KMS-11 (cell line): Measurements from ENCODE around the gene GPR153.

Experiments
- H2AFZ ChIP-seq: fragments of 200-600 bp; sonication (generic); 2 replicates; pipeline ENCODE4 v1.6.1; 2016; ENCODE audit warnings: antibody characterized with exemption, mixed run types, low read depth
- H3K27ac ChIP-seq: fragments of 200-600 bp; sonication (generic); 2 replicates; pipeline ENCODE4 v1.6.1; 2016; ENCODE audit warnings: mild to moderate bottlenecking, mixed run types
- H3K27me3 ChIP-seq: fragments of 200-600 bp; sonication (generic); 2 replicates; pipeline ENCODE4 v1.6.1; 2017; ENCODE audit warnings: mild to moderate bottlenecking, low read depth, mixed run types, moderate library complexity; ENCODE audit not compliant: insufficient read depth
- H3K36me3 ChIP-seq: fragments of 200-600 bp; sonication (generic); 2 replicates; pipeline ENCODE4 v1.6.1; 2017; ENCODE audit warnings: mild to moderate bottlenecking, mixed run types; ENCODE audit not compliant: insufficient read depth
- H3K4me1 ChIP-seq: fragments of 200-600 bp; sonication (generic); 2 replicates; pipeline ENCODE4 v1.6.1; 2016; ENCODE audit warnings: mild to moderate bottlenecking, low read depth, mixed run types; ENCODE audit not compliant: poor library complexity, severe bottlenecking
- H3K4me2 ChIP-seq: fragments of 200-600 bp; sonication (generic); 2 replicates; pipeline ENCODE4 v1.7.0; 2016; ENCODE audit warnings: mild to moderate bottlenecking, mixed run types
- H3K4me3 ChIP-seq: fragments of 200-600 bp; sonication (generic); IDR thresholded peaks from 2 replicates; pipeline ENCODE4 v1.6.1; 2017; ENCODE audit warnings: low read depth, low read length, mixed read lengths; ENCODE audit not compliant: insufficient read depth
- H3K79me2 ChIP-seq: fragments of 200-600 bp; sonication (generic); 2 replicates; pipeline ENCODE4 v1.6.1; 2016; ENCODE audit warnings: low read depth, mixed run types; ENCODE audit not compliant: insufficient read depth
- H3K9ac ChIP-seq: fragments of 200-600 bp; sonication (generic); 2 replicates; pipeline ENCODE4 v1.6.1; 2016; ENCODE audit warnings: mild to moderate bottlenecking, mixed run types
- H4K20me1 ChIP-seq: fragments of 200-600 bp; sonication (generic); 2 replicates; pipeline ENCODE4 v1.6.1; 2016; ENCODE audit warnings: mild to moderate bottlenecking, mixed run types; ENCODE audit not compliant: insufficient read depth
- CTCF ChIP-seq: fragments of 200-600 bp; sonication (generic); conservative IDR thresholded peaks from 2 replicates; pipeline ENCODE4 v1.6.1; 2017; ENCODE audit warnings: low read depth, mild to moderate bottlenecking, antibody characterized with exemption, low read length, moderate library complexity, mixed read lengths

Gene GPR153

GRCh38 chr1:6243993-6244392, 16.9 kb downstream of the GPR153 start, which contains the start of gene HES3:
HES3 (plus strand) TSS chr1:6244179; CDS start chr1:6244366, 187 bp downstream.
- Histone ChIP-seq H4K20me1 (no peaks in the 10 kb centered on the region), H3K9ac (no peak within 1 kb of the TSS), H3K27ac (no peak within 1 kb of the TSS), H3K79me2 (no peaks in the 10 kb centered on the region), H3K4me1 (peaks cover 11% of the 10 kb centered on the region), H3K36me3 (no peaks in the 10 kb centered on the region), H3K4me3 (no peak within 1 kb of the TSS), H3K4me2 (no peak within 1 kb of the TSS), H3K27me3 (peaks cover 72% of the 10 kb centered on the region), H2AFZ (no peak within 1 kb of the TSS)
- TF ChIP-seq CTCF: no peak

GRCh38 chr1:6243053-6243834, 17.7 kb downstream of the GPR153 start:
- Histone ChIP-seq H3K4me2 (no peak overlapping the region), H3K36me3 (no peaks in the 10 kb centered on the region), H3K27me3 (peaks cover 73% of the 10 kb centered on the region), H3K9ac (no peak overlapping the region), H2AFZ (no peak overlapping the region), H3K4me3 (no peak overlapping the region), H3K4me1 (peaks cover 11% of the 10 kb centered on the region), H3K27ac (no peak overlapping the region), H4K20me1 (no peaks in the 10 kb centered on the region), H3K79me2 (no peaks in the 10 kb centered on the region)
- TF ChIP-seq CTCF: no peak

DNA sequence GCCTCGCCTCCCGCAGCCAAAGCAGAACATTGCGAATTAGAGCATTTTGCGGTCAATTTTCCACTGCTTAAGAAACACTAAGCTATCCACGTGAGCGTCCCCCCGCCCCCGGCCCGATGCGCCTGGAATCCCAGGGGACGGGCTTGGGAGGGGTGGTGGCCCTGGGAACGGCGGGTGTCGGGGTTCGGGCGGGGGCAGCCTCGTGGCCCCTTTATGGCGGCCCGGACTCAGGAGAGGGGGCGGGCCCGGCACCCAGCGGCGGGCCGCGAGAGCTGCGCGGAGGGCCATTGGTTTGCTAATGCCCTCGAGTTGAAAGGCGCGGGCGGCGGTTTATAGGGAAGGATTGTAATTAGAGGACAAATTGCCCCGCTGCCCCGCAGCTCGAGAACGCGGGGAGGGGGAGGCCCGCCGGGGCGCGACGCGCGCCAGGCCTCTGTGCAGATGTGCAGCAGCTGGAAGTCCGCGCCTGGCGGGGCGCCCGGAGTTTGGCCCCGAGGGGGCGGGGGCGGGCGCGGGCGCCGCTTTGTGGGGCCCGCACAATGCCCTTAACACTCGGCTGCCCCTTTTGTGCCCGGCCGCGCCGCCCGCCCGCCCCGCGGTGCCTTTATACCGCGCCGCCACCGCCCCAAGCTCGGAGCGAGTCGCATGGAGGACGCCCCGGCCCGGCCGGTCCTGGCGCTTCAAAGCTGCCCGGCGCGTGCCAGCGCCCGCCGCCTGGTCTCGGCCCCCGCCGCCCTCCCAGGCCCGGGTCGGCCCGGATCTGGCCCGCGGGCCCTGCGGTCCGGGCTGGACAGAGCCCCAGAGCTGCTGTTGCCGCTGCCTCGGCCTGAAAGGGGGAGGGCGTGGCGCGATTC, 18.8 kb downstream of the GPR153 start:
- peaks cover 11% of the 10 kb centered on the region for H3K4me1 ChIP-seq
- no peak overlapping the region for H3K9ac ChIP-seq
- no peak for TF ChIP-seq CTCF
- no peaks in the 10 kb centered on the region for H4K20me1 ChIP-seq
- H3K4me2 ChIP-seq: no peak overlapping the region
- no peak overlapping the region for H3K4me3 ChIP-seq
- H3K36me3 ChIP-seq: no peaks in the 10 kb centered on the region
- H3K27me3 ChIP-seq: peaks cover 71% of the 10 kb centered on the region
- no peak overlapping the region for H3K27ac ChIP-seq
- H2AFZ ChIP-seq: no peak overlapping the region
- H3K79me2 ChIP-seq: no peaks in the 10 kb centered on the region

GRCh38 chr1:6241107-6241886, 19.6 kb downstream of the GPR153 start:
- no peak overlapping the region for H2AFZ ChIP-seq
- no peak overlapping the region for H3K4me3 ChIP-seq
- H3K79me2 ChIP-seq: no peaks in the 10 kb centered on the region
- H3K4me2 ChIP-seq: no peak overlapping the region
- no peak for TF ChIP-seq CTCF
- no peak overlapping the region for H3K27ac ChIP-seq
- no peaks in the 10 kb centered on the region for H3K36me3 ChIP-seq
- no peak overlapping the region for H3K9ac ChIP-seq
- H3K27me3 ChIP-seq: peaks cover 68% of the 10 kb centered on the region
- H3K4me1 ChIP-seq: peaks cover 8% of the 10 kb centered on the region
- H4K20me1 ChIP-seq: no peaks in the 10 kb centered on the region
